Anterior cingulate cortex (tissue), 58 donors: ENCODE results near the gene PRICKLE1.

ENCODE experiments used
- DNase-seq, 58 donors: peaks; one replicate each; lab custom pipeline; 2025; lab: John Stamatoyannopoulos, UW

Gene PRICKLE1

DNA sequence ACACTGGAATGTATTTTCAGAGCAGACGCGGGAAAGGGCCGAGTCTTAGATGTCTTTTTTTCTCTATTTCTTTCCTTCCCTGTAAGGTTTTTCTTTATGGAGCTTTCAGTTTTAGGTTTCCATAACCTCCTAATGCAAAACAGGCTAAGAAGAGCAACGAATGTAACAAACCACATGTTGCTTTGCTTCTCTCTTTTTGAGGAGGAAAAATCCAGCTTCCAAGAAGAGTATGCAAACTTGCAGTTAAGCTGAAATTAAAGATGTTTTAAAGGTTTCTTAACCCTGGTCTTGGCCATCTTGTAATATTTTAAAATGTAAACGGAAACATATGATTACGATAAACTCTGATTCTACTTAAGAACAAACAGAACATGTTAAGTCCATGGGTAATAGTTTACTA is 86.9 kb downstream of the PRICKLE1 start:
- DNase-seq: no peak

DNA sequence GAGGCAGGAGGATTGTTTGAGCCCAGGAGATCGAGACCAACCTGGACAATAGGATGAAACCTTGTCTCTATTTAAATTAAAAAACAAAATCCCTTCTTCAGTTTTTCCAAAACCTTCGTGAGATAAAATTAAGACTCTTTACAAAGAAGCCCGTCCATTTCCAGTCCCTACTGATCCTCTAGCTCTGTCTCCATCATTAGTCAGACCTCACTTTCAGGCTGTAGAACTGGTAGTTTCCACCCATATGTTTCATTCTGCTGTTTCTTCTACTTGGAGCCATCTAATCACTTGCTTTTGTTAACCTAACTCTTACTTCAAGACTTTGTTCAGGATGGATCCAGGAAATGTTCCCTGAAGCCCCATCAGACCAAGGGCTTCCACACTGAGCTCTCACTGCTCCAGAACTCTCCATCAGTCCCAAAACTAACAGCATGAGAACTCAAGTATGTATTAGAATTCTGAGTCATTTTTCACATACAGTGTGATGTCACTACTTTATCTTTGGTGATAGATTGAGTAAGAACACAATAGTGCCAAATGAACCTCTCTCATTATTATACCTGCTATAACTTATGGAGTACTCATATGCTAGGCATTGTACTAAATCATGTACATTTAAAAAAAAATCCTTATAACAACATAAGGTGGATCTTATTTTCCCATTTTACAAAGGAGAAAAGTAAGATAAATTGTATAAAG is 90.8 kb downstream of the PRICKLE1 start:
- no peak for DNase-seq

DNA sequence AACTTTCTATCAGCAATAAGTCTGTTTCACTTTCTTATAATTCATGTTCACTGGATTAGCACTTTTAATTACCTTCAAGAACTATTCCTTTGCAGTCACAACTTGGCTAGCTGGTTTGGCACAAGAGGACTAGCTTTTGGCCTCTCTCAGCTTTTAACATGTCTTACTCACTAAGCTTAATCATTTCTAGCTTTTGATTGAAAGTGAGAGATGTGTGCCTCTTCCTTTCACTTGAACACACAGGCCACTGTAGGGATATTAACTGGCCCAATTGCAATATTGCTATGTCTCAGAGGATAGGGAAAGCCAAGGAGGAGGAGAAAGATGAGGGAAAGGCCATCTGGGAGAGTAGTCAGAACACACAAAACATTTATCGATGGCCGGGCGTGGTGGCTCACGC is 92.7 kb downstream of the PRICKLE1 start:
- no peak for DNase-seq

DNA sequence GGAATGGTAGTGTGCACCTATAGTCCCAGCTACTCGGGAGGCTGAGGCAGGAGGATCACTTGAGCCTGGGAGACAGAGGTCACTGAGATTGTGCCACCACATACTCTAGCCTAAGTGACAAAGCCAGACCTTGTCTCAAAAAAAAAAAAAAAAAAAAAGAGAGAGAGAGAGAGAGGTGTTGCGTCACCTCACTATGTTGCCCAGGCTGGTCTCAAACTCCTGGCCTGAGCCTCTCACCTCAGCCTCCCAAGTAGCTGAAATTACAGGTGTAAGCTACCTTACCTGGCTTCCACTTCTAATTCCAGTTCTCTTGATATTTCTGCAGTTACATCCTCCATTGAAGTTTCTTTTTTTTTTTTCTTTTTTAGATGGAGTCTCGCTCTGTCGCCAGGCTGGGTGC is 94.3 kb downstream of the PRICKLE1 start:
- no peak for DNase-seq

DNA sequence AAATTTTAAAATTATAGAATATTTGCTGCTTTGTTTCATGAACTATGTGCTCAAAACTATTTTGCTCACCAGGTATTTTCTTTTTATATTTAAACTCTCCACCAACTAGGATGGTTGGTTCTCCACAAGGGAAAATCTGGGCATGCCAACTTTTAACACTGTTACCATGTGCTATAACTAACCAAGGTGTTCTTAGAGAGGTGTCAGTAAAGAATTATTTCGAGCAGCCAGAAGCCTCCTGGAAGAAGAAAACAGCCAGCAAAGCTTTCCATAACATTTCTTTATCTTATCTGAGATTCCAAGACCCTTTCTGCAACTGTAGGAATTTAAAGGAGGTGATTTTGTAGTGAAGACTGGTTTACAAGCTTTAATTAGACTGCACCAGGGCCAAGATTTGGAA is 97.3 kb downstream of the PRICKLE1 start:
- DNase-seq: no peak

DNA sequence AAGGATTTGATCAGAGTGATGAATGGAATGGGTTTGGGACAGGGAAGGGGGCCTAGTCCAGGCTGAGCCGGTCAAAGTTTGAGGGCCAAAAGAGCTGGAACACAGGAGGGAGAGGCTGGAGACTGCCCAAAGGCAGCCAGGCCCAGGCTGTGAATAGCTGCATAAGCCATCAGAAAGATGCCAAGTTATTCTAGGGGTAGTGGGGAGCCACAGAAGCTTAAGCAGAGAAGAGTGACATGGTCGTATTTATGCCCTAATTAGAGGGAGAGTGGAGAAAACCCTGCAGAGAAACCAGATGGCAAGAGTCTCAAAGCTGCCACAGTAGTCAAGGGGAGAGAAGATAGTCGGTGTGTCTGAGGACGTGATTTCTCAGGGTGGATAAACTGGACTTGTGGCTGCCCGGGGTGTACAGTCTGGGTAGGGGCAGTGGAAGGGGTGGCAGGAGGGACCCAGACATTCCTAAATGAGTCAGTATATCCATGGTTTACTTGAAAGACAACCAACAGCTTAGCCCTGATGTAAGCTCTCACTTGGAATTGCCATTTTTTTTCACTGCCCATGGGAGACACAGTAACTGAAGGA is 99.2 kb downstream of the PRICKLE1 start:
- DNase-seq: no peak

DNA sequence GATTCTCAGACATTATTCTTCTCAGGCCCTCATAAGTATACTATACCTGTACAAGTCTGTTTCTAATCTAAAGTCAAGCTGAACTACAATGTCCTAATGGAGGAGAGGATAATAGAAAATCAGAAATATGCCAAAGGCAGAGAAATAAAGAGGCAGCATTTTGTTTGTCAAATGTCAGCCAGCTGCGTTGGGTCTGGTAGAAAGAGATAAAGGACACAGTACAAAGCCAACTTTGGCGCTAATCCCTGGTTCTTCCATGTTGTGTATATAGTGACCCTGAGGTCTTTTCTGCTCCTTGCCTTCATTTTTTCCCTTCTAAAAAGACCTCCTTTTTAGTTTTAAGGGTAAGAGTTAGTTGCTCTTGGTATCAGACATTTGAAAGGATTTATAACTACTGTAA is 103.1 kb downstream of the PRICKLE1 start:
- no peak for DNase-seq

DNA sequence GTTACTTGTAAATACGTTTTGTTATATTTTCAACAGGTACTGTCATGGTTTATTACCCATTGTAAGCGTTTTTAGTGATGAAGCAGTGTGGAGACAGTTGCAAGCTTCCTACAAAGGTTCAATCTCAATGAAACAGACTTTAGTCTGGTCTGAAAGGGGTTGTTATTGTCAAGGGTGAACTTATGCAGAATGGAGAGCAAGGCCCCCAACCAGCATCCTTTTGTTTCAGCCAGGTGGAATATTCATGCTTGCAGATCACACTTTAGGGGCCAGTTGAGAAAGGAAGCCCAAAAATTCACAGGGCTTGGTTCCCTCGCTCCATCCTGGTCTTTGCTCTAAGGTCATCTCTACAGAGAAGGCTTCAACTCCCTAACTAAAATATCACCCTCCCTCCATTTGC is 103.7 kb downstream of the PRICKLE1 start:
- DNase-seq: no peak

DNA sequence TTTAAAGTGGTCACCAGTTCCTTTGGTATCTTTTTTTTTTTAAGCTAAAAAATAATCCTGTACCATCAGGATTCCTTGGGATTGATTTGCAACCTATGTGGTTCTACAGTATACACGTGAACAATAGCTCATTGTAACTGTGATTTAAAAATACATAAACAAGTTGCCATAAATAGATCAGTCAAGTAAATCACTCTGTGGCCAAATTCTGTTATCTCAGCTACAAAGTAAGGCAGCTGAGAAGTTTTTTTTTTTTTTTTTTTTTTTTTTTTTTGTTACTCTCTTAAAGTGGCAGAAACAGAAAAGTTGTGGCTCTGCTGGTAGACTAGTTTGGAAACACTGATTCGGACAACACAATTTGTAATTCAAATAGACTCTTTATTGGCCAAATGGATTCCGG is 104.5 kb downstream of the PRICKLE1 start:
- DNase-seq: no peak

DNA sequence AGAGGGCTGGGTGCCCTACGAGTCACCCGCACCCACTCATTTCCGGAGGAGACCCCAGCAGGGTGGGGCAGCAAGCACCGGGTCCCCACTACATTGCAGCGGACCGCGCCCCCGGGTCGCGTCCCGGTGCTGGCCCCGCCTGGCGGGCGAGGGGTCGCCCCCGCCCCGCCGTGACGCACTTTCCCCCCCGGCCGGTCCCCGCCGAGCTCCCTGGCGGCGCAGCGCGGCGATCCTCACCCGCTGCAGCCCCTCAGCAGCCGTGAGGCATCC is 106.1 kb downstream of the PRICKLE1 start:
- DNase-seq: peak in 14 of 58 donors; percentile 9 to 76 (median 22)

DNA sequence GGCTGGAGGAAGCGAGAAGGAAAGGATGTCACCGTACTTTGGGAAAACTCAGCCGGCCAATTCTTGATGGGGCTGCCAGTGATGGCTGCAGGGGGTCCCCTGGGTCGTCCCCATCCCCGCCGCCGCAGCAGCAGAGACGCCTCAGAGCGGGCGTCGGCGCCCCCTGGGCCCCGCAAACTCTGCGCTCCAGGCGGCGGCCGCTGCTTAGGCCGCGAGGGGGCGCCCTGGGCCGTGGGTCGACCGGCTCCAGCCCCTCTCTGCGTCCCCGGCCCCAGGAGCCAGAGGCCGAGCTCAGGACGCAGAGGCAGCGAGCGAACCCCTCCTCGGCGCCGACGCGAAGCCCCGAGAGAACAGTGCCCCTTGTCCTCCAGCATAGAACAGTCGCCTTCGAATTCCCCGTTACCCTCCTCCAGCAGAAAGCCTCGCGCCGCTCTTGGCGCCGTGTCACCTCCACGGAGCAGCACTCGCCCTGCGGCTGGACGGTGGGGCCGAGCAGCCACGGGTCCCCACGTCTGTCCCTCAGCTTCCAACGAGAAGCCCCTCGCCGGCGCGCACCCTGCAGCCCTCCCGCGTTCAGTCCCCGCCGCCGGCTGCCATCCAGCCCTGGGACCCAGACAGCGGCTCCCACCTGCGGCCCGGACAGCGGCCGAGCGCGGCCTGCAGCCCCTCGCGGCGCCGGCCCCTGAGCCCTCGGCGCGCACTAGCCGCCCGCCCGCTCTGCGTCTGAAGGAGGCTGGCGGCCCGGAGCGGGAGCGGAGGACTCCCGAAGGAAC is 106.6 kb downstream of the PRICKLE1 start:
- DNase-seq: peak in 46 of 58 donors; percentile 5 to 68 (median 32)

DNA sequence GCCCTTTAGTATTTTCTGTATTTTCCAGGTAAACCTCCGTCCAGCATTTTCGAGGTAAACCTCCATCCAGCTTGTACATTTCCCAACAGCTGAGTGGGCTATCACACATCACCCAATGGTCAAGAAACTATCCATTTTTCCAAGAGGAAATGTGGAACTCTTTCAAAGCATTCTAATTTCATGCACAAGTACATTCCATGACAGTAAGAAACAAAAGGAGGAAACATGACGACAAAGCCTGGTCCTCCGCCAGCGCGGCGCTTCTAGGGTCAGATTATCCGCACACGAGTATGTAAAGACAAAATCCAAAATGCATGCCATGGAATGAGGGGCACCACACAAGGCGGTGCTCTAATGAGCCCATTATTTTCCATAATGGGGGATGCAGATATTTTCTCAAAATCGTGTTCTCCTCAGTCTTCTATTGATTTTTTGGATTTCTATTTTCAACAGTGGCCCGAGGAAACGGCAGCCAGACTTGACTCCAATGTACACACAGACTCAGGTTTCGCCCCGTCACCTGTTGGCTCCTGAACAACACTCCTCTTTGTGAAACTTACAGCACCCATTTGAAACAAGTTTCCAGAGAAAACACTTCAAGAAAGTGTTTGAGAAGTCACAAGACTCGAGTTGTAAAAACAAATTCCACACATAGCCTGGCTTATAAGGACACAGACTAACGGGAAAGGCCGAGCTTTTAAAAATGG is 107.4 kb downstream of the PRICKLE1 start:
- no peak for DNase-seq

DNA sequence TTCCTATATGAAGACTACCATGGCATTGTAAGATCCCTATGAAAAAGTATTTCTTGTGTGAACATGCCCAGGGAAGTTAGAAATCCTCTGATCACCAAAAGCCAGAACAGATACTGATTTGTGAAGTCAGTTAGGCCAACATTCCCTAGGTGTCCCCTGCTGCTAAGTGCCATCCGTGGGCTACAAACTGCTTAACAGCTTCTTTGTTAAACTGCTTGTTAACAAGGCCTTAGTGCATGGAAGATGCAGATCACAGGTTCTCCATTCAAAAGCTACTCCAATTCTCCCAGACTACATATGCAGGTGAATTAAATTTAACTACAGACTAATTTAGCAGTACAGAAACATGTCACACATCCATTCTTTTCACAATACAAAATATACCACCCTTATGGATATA is 108.2 kb downstream of the PRICKLE1 start:
- no peak for DNase-seq

DNA sequence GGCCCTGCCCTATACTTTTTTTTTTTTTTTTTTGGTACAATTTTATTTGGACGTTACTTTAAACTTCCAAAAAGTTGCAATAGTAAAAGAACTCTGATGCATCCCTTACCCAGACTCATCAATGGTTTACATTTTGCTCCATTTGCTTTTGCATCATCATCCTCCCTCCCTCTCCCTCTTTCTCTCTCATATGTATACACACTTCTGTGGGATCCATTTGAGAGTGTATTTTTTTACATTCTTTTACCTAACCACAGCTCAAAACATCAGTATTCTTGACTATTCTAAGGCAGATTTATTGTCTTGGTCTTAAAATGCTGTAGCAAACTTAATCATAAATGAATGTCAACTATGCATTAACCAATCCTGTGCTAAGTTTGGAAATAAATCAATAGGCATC is 111.6 kb downstream of the PRICKLE1 start:
- DNase-seq: no peak

DNA sequence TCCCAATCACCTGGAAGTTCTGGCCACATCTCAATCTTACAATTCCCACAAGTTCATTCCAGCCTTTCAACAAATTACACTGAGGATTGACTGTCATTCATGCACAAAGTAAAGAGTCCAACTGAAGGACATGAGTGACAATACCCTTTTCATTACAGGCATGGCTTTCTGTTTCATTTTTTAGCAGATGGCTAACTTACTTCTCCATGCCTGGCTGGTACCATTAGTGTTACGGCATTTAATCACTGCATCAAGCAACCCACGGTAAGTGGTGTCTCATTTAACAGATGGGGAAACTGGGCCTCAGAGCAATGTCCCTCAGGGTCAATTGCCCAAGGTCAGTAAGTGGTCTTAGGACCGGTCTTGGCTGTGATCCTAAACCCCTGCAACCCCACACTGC is 114.4 kb downstream of the PRICKLE1 start:
- DNase-seq: no peak

DNA sequence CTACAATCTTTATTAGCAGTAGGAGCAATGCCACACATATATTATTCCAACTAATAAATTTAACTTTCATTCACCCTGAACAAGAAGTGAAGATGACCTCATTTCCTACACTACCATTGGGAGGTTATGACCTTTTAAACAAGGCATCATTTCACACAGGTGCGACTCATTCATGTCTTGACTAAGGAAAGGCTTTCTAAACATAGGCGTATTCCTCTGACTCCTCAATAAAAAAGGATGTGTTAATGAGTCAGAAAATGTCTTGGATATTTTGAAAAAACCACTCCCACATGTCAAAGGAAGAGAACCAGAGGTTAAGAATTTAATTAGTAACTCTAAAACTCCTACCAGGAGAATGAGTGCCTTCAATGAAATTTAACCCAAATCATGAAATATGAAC is 115.2 kb downstream of the PRICKLE1 start:
- no peak for DNase-seq

DNA sequence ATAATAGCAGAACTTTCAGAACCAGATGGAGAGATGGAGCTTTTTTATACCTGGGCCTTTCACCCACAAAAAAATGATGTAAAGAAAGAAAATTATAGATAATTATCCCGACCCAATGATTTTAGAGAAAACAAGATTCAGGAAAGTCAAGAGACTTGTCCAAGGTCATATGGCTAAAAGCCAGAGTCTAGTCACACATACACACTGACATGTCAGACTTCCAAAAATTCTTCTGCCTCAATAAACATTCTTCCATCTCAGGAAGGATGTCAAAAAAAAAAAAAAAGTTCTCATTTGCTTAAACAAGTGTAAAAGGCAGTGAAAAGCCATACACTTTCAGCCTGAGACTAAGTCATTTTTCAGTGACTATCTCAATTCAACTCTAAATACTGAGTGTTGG is 116.0 kb downstream of the PRICKLE1 start:
- DNase-seq: no peak

DNA sequence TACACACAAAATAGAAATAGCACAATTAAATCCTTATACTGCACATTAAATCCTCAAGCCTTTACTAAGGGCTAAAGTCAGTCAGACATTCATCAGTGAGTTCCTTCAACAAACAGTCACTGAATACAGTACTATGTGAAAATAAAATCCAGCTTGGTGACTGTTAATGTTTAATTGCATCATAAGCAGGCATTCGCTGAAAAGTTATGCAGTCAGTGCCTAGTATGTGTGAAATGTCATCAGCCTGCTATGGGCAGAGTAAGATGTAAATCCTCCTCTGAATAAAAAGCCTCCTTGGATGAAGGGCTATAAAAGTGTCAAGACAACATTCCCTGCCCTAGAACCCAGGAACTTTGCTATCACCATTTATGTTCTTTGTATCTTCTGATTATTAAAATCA is 116.4 kb downstream of the PRICKLE1 start:
- no peak for DNase-seq

DNA sequence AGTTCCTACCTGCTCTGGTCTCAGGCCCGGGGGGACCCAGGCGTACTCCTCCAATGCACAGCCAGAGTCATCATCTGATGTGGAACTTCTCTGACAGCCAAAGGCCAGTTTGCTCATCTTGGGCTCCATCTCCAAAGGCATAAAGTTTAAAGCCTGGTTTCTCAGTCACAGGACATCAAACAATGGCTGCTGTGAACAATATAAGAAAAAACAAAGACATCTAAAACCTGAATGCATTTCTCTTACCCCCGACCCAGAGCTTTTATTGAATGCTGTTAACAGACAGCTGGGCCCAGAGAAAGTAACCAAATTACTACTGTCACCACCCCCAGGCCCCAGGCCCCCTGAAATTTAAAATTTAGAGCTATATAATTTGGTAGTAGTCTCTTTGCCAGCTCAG is 117.2 kb downstream of the PRICKLE1 start:
- DNase-seq: no peak

DNA sequence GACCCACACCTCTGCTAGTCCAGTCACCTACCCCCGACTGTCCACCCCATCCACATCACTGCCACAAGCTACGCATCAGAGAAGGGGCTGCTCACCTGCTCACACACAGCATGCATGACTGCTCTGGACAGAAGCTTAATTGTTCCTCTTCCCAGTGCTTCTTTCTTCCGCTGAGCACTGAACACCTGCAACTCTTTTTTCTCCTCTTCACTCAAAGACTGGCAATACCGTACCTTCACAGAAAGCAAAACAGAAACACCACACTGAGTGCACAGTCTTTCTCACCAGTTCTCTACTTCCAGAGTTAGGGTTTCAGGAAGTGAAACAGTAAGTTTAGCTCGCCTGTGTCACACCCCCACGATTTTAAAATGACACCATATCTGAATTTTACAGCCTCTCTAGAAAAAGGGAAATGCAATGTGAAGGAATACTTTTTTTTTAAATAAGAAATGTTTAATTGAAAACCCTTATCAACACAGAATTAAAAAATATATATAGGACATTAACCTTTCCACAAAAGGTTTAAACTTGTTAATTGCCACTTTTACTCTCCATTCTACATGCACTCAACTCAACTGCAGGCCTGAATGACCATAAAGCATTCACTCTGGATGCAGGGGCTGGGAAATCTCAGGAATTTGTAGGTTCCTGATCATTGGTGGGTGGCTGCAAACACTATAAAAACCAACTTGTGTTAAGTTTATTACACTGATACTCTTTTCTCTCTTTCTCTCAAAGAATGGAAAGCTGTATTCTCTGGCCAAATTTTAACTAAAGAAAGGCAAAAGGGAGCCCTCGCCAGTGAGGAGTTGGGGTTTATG is 120.0 kb downstream of the PRICKLE1 start:
- peak in 2 of 58 donors; percentile 8 for DNase-seq

DNA sequence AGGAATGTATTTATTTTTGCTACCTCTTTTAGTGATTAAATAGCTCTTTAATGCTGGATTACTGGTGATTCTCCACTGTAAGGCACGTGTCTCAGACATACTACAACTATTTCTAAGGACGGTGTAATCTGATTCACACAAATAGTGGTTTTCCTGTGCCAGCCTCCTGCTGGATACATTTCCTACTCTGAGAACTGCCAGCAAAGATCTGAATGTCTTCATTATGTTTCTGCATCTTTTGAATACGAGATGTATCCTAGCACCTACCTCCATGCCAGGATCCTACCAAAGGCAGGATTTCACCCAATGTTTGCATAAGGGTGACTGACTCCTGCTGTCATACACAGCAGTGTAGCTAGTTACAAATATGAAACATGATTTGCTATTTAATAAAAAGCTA is 120.6 kb downstream of the PRICKLE1 start:
- peak in 10 of 58 donors; percentile 4 to 67 (median 16) for DNase-seq
